AG04450 (cell line): ENCODE measurements around the gene PLPPR1. TPM values are rescaled to one million over a fixed set of nuclear protein-coding genes. Genes with fewer than 3 reads are reported as not detected.

Experiments used
- CTCF ChIA-PET: fragments of 300-600, 350-600 bp; formaldehyde crosslinking; extraction: SDS; loops from one replicate; lab custom pipeline; 2022; ENCODE audit warnings: antibody characterized with exemption, inconsistent platforms; lab: Charles Lee
- POLR2A ChIA-PET: fragments of 350-600 bp; formaldehyde crosslinking; extraction: SDS; loops from one replicate; lab custom pipeline; 2021; ENCODE audit warnings: antibody characterized with exemption, inconsistent platforms; lab: Yijun Ruan, JAX
- DNase-seq: peaks from one replicate; pipeline ENCODE4 v3.0.0-alpha.2; 2011; ENCODE audit warnings: low read depth, low spot score
- H3K27ac ChIP-seq: one replicate; pipeline ENCODE4 v1.5.1; 2012; ENCODE audit warnings: low read depth, low read length, control low read depth
- H3K27me3 ChIP-seq: one replicate; pipeline ENCODE4 v1.6.0; 2012; ENCODE audit warnings: low read length; ENCODE audit not compliant: control insufficient read depth, insufficient read depth
- H3K4me3 ChIP-seq: 2 replicates; pipeline ENCODE4 v1.5.1; 2011; ENCODE audit warnings: mild to moderate bottlenecking, low read depth, low read length, control low read depth
- H3K9me3 ChIP-seq: 2 replicates; pipeline ENCODE4 v1.5.1; 2012; ENCODE audit warnings: low read length; ENCODE audit not compliant: control insufficient read depth, insufficient read depth
- polyA plus RNA-seq: library from polyadenylated mRNA; depleted of rRNA; stranded (reverse); fragments of >200 nt; gene quantifications from 2 replicates; pipeline ENCODE4 v1.2.3, GENCODE V29; 2011
- TF ChIP-seq, protein P1 (sequence below): IDR thresholded peaks from 2 replicates; pipeline ENCODE4 v1.5.1; 2011; ENCODE audit warnings: low read depth, low read length, control low read depth, inconsistent platforms

The PLPPR1 gene
- polyA plus RNA-seq, 1 experiment = not detected

DNA sequence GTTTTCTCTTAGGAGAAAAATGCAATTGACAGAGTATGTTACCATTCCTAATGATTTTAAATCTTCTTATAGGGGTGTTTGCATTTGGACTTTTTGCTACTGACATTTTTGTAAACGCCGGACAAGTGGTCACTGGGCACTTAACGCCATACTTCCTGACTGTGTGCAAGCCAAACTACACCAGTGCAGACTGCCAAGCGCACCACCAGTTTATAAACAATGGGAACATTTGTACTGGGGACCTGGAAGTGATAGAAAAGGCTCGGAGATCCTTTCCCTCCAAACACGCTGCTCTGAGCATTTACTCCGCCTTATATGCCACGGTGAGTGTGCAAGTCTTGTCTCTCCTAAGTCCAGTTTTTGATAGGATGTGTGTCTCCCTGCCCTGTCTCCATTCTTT lies 280.6 kb downstream of the PLPPR1 start:
- H3K27ac ChIP-seq = no peak overlapping the region
- ChIA-PET CTCF (interaction anchor here (7.0 kb wide), 1 partner anchor 708 kb away, joined by 277 read pairs; no protein-coding TSS in a partner anchor), POLR2A (no interaction called here)
- DNase-seq = no peak
- H3K27me3 ChIP-seq = no peaks in the 10 kb centered on the region
- H3K9me3 ChIP-seq = no peaks in the 10 kb centered on the region
- TF ChIP-seq, protein P1, sequence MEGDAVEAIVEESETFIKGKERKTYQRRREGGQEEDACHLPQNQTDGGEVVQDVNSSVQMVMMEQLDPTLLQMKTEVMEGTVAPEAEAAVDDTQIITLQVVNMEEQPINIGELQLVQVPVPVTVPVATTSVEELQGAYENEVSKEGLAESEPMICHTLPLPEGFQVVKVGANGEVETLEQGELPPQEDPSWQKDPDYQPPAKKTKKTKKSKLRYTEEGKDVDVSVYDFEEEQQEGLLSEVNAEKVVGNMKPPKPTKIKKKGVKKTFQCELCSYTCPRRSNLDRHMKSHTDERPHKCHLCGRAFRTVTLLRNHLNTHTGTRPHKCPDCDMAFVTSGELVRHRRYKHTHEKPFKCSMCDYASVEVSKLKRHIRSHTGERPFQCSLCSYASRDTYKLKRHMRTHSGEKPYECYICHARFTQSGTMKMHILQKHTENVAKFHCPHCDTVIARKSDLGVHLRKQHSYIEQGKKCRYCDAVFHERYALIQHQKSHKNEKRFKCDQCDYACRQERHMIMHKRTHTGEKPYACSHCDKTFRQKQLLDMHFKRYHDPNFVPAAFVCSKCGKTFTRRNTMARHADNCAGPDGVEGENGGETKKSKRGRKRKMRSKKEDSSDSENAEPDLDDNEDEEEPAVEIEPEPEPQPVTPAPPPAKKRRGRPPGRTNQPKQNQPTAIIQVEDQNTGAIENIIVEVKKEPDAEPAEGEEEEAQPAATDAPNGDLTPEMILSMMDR = no peak
- no peak overlapping the region for H3K4me3 ChIP-seq

DNA sequence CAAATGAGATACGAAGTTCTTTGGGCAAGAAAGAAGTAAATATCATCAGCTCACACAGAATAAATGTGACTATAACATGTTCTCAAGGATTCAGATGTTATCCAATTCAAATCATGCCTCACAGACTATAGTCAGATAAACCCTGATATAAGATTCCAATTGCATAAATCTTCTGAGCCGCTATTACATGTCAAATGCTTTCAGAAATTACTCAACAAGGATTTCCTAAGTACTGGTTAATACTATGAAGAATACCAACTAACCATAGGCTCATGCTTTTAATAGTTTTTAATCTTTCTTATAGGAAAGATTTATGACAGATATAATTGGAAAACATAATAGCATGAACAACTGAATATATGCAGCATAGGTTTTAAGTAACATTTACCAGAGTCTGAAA lies 282.7 kb downstream of the PLPPR1 start:
- Histone ChIP-seq H3K27ac (no peak overlapping the region), H3K9me3 (no peaks in the 10 kb centered on the region), H3K4me3 (no peak overlapping the region), H3K27me3 (no peaks in the 10 kb centered on the region)
- POLR2A ChIA-PET = no interaction called here
- TF ChIP-seq, protein P1 = no peak
- no peak for DNase-seq
- CTCF ChIA-PET = interaction anchor here (0.5 to 7.0 kb wide), 21 partner anchors 9 to 710 kb away, joined by 3 to 277 read pairs (median 5); no protein-coding TSS in a partner anchor

DNA sequence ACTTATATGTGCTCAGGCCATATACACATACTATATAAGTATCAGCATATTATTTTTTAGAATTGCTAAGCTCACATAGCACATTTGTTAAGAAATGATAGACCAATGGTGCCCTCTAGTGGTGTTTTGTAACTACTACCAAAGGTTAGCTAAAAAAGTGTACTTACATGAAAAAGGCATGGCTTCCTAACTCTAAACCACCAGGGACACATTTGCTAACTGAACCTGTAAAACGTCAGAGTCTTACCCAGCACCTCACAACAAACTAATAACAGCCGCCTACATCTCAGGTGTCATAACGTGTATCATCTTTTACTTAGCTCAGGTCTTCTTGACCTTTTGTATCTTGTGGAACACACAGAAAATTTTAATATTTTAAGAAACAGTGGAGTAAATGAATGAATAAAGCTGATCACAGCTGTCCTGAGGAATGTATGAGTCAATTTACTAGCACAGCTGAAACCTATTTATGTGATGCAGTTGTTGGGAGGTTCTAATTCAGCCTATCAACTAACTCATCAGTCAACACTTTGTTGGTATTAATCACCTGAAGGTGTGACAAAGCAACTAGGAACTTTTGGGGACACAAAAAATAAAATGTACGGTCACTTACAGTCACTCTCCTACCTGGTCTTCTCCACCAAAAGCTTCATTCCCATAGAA lies 283.4 kb downstream of the PLPPR1 start:
- peak; percentile 61 for DNase-seq
- no peaks in the 10 kb centered on the region for H3K9me3 ChIP-seq
- no peak overlapping the region for H3K27ac ChIP-seq
- H3K4me3 ChIP-seq = no peak overlapping the region
- no peaks in the 10 kb centered on the region for H3K27me3 ChIP-seq
- POLR2A ChIA-PET = no interaction called here
- CTCF ChIA-PET = interaction anchor here (0.5 to 7.0 kb wide), 25 partner anchors 10 to 716 kb away, joined by 3 to 277 read pairs (median 5); partner anchors contain the start of genes MRPL50 and ZNF189
- TF ChIP-seq, protein P1 = peak; percentile 74

DNA sequence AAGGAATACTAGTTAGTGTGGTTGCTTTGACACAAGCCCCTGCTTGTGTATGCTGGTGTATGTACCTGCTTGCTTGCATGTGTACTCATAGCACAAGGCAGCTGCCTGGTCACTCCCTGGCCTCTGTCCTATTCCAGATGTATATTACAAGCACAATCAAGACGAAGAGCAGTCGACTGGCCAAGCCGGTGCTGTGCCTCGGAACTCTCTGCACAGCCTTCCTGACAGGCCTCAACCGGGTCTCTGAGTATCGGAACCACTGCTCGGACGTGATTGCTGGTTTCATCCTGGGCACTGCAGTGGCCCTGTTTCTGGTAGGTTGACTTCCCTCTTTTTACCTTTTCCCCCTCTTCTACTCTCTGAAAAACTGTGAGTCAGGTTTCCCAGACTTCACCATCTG lies 284.1 kb downstream of the PLPPR1 start:
- TF ChIP-seq, protein P1 = no peak
- POLR2A ChIA-PET = no interaction called here
- CTCF ChIA-PET = interaction anchor here (1.2 to 7.0 kb wide), 11 partner anchors 11 to 716 kb away, joined by 3 to 277 read pairs (median 7); no protein-coding TSS in a partner anchor
- H3K27ac ChIP-seq = no peak overlapping the region
- no peak for DNase-seq
- no peak overlapping the region for H3K4me3 ChIP-seq
- H3K27me3 ChIP-seq = no peaks in the 10 kb centered on the region
- H3K9me3 ChIP-seq = no peaks in the 10 kb centered on the region

DNA sequence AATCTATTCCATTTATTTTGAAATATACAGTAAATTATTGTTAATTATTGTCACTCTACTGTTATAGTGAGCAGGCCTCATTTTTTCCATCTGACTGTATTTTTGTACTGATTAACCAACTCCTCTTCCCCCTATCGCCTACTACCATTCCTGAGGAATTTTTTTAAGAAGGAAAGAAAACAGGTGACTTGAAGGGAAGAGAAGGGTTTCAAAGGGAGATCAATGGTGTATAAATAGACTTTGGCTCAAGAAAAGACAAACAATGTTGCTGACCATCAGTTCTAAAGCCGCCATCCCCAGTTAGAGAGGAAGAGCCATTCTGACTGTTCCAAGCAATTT lies 286.6 kb downstream of the PLPPR1 start:
- CTCF ChIA-PET = interaction anchor here (7.0 kb wide), 1 partner anchor 714 kb away, joined by 277 read pairs; no protein-coding TSS in a partner anchor
- Histone ChIP-seq H3K27ac (no peak overlapping the region), H3K4me3 (no peak overlapping the region), H3K27me3 (no peaks in the 10 kb centered on the region), H3K9me3 (no peaks in the 10 kb centered on the region)
- TF ChIP-seq, protein P1 = no peak
- POLR2A ChIA-PET = no interaction called here
- DNase-seq = no peak
